GM15510 (cell line): ENCODE measurements around the gene COL4A2.

Source experiments
- POLR2A ChIP-seq: IDR thresholded peaks from 3 replicates; pipeline ENCODE4 v1.6.1; 2011; ENCODE audit warnings: borderline replicate concordance; ENCODE audit not compliant: insufficient read length; ENCODE audit errors: extremely low read depth

The COL4A2 gene

GRCh38 chr13:110354123-110354627, 47.1 kb downstream of the COL4A2 start:
- TF ChIP-seq POLR2A, result no peak

- no peak for TF ChIP-seq POLR2A
Observed at GRCh38 chr13:110354715-110355473, 47.8 kb downstream of the COL4A2 start.

GRCh38 chr13:110356362-110356761, 49.3 kb downstream of the COL4A2 start:
- TF ChIP-seq POLR2A, result no peak

- no peak for TF ChIP-seq POLR2A
Observed at GRCh38 chr13:110358381-110358780, 51.3 kb downstream of the COL4A2 start.

GRCh38 chr13:110359840-110360301, 52.8 kb downstream of the COL4A2 start:
- TF ChIP-seq POLR2A, result no peak

- TF ChIP-seq POLR2A, result no peak
Observed at GRCh38 chr13:110360598-110360997, 53.5 kb downstream of the COL4A2 start.

GRCh38 chr13:110361365-110361911, 54.4 kb downstream of the COL4A2 start:
- no peak for TF ChIP-seq POLR2A

- no peak for TF ChIP-seq POLR2A
Observed at GRCh38 chr13:110363010-110363409, 55.9 kb downstream of the COL4A2 start.

- no peak for TF ChIP-seq POLR2A
Observed at GRCh38 chr13:110364081-110364480, 57.0 kb downstream of the COL4A2 start.

- TF ChIP-seq POLR2A, result no peak
Observed at GRCh38 chr13:110365876-110366275, 58.8 kb downstream of the COL4A2 start.

GRCh38 chr13:110366733-110367132, 59.6 kb downstream of the COL4A2 start:
- no peak for TF ChIP-seq POLR2A

- TF ChIP-seq POLR2A, result no peak
Observed at GRCh38 chr13:110367620-110368019, 60.5 kb downstream of the COL4A2 start.

GRCh38 chr13:110368408-110368807, 61.3 kb downstream of the COL4A2 start:
- TF ChIP-seq POLR2A, result no peak

- TF ChIP-seq POLR2A, result no peak
Observed at GRCh38 chr13:110369400-110369799, 62.3 kb downstream of the COL4A2 start.

- no peak for TF ChIP-seq POLR2A
Observed at GRCh38 chr13:110371550-110372465, 64.7 kb downstream of the COL4A2 start.
